Measurements from ENCODE around the gene RNF11.
A peak's percentile ranks its signal among the peaks of the same experiment; 100 is the strongest.

RNF11 gene

DNA sequence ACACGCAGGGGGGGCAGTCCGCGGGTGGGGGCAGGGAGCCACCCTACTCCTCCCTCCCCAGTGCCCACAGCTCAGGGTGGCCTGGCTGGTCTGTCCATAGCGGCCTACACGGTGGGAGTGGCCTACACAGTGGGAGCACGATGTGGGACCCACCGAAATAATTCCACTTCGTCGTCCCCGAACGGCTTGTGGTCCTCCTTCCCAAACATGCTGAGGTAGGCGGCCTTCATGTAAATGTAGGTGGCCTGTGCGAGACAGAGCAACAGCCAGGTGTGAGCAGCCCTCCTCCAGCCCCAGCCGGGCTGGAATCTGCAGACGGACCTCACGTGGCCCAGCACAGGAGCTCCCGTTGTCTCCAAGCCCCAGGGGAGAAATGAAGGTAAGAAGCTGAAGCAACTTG lies 59.9 kb downstream of the RNF11 start:
- peak; percentile 64 for DNase-seq (ENCODE audit: low read depth, low spot score)

DNA sequence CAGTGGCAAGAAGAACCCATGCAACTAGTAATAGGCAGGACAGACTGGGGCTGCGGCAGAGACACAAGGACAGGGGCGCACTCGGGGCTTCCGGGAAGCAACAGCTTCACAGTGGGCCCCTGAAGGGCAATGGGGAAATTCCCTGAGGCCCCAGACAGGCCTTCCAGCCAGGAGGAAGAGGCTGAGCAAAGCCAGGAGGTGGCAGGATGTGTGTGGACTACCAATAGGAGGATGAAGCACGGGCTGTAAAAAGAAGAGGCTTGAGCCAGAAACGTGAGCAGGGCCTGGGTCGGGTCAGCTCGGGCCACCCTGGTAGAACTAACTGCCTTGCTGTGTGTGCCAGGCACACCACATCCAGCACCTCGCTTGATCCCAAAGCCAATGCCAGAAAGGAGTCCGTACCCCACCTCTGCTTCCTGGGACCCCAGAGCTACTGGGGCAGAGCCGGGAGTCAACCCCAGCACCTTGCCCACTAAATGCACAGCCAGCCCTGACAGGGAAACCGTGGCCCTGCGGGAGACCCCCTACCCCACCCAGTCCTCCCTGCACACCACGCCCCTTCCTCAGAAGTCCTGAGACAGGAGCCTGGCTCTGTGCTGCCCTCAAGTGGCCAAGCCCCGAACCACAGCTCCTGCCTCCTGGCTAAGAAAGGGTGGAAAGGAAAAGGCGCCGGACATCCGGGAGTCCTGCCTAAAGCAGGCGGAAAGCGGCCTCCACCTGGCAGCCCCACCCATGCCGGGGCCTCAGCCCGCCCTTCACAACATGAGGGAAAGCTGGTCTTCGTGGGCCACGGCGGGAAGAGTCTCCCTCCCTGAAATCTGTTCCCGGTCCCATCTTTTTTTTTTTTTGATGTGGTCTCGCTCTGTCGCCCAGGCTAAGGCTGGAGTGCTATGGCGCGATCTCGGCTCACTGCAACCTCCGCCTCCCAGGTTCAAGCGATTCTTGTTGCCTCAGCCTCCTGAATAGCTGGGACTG lies 60.6 kb downstream of the RNF11 start:
- DNase-seq (ENCODE audit: low read depth, low spot score), result peak; percentile 98

- no peak for DNase-seq (ENCODE audit: low read depth, low spot score)
Measured at GRCh38 chr1:51297401-51298321, 61.6 kb downstream of the RNF11 start.

DNA sequence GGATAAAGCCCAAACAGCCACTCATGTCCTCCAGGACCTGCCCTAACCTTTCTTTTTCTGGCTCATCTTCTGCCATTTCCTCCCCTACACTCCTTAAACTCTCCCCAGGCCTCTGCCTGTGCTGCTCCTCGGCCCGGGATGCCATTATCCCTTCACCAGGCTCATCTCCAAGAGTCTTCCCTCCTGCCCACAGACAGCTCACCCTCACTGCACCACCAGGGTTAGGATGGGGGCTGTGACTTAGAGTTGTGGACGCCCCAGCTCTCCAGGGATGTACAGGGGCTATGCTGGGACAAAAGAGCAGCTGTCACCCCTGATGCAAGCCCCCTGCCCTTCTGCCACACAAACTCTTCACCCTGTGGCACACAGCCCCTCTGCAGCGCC lies 62.2 kb downstream of the RNF11 start:
- no peak for DNase-seq (ENCODE audit: low read depth, low spot score)

DNA sequence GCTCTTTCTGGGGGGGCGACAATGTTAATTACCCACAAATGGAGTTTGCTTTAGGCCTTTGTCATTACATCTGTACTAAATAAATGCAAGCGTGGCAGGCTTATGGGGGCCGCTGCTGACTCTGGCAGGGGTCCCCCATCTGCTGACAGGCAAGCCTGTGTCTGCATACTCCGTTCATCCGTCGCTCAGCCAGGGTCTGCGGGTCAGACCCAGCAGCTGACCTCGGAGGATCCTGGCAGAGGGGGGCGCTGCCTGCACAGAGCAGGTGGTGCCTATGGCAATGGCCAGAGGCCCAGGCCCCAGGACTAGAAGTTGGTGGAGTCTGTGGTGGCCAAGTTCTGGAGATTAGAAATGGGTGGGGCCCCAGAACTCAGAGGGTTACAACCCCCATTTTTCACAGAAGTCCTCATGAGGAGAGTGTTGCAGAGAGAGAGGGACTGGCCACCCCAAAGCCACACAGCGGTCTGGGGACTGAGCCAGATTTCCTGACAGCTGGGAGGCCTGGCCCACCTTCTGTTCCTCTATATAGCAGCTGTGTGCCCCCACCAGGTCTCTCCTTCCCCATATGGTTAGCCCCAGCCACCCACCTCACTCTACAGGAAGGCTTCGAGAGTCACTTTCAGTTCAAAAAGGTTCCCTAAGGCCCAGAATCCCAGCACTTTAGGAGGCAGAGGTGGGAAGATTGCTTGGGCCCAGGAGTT lies 63.3 kb downstream of the RNF11 start:
- no peak for DNase-seq (ENCODE audit: low read depth, low spot score)

- no peak for DNase-seq (ENCODE audit: low read depth, low spot score)
Measured at GRCh38 chr1:51299981-51300670, 64.1 kb downstream of the RNF11 start.

DNA sequence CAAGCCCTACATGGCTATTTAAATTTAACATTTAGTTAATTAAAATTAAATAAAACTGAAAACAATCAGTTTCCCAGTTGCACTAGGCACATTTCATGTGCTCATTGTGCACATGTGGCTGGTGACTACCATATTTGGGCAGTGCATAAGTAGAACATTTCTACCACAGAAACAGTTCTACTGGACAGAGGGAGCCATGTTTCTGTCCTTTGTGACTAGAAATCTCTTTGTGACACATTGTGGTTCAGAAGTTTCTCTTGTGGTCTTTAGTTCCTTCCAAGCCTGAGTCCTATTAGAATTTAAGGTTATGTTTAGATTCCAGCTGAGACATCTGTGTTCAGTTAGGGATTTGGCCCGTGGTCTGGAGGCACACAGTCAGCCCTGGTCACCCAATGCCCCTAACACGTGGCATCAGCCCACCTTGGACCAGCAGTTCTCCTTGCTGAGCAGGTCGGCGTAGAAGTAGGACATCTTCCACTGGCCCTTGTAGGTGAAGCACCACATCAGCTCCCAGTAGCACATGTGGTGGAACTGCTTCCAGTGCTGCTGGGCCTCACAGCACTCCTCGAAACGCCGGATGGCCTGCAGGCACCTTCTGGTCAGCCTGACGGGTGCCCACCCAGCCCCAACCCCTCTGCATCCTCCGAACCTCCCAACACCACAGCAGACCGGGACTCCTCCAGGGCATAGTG lies 65.2 kb downstream of the RNF11 start:
- DNase-seq (ENCODE audit: low read depth, low spot score), result no peak

GRCh38 chr1:51301844-51302162 lies 65.7 kb downstream of the RNF11 start:
- no peak for DNase-seq (ENCODE audit: low read depth, low spot score)

- no peak for DNase-seq (ENCODE audit: low read depth, low spot score)
Measured at GRCh38 chr1:51302270-51302669, 66.2 kb downstream of the RNF11 start.

DNA sequence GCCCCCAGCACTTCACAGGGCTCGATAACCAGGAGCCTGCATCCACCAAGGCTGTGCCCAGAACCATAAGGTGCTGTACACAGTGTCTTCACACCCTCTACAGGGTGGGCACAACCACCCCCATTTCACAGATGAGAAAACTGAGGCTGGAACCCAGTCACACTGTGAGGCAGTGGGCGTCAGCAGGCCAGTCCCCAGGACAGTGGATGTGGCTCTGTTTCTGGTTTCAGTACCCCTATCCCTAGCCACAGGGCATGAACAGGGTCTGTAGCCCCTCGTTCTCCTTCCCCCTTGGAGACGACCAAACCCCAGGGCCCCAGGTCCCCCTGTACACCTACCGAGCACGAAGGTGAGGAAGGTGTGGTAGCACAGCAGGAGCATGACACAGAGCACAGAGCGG lies 66.7 kb downstream of the RNF11 start:
- DNase-seq (ENCODE audit: low read depth, low spot score), result no peak

- DNase-seq (ENCODE audit: low read depth, low spot score), result no peak
Measured at GRCh38 chr1:51303315-51303714, 67.2 kb downstream of the RNF11 start.

DNA sequence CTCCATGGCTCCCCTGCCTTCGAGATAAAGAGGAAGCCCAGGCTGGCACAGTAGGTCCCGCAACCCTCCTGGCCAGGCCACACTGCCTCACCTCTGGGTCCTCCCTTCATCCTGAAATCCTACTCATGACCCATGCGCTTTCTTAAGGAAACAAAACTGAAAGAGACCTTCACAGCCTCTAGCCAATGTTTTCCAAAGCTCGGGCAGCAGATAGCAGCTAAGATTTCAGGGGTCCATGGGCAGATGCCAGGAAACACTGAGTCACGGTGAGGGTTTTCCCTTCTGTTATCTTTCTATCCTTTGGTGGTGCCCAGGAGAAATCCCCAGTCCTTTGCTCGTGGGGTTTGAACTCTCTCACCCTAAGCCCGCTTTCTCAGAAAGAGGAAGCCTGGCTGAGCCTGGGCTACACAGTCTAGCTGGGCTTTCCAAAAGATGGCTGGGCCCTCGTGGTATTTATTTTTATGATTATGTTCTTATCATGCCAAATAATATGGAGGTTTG lies 67.7 kb downstream of the RNF11 start:
- DNase-seq (ENCODE audit: low read depth, low spot score), result no peak

DNA sequence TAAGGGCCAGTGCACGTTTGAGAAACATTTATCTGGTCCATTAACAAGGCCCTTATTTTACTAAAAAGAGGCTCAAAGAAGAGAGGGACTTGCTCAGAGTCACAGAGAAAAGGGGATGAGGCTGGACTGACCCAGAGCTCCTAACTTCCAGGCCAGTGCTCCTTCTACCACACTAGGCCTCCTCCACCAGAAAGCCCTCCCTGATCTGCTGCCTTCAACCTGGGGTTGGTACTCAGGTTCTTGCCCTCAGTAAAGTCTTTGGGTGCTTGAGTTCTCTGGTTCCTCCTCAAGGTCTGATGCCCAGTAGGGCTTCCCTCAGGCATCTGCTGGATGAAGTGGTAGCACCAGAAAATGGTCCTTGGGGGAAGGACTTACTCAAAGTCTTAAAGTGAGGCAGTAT lies 68.3 kb downstream of the RNF11 start:
- DNase-seq (ENCODE audit: low read depth, low spot score), result no peak

GRCh38 chr1:51305371-51305823 lies 69.3 kb downstream of the RNF11 start:
- no peak for DNase-seq (ENCODE audit: low read depth, low spot score)

- DNase-seq (ENCODE audit: low read depth, low spot score), result no peak
Measured at GRCh38 chr1:51306950-51307349, 70.9 kb downstream of the RNF11 start.

GRCh38 chr1:51308636-51309035 lies 72.6 kb downstream of the RNF11 start:
- DNase-seq (ENCODE audit: low read depth, low spot score), result no peak

- DNase-seq (ENCODE audit: low read depth, low spot score), result peak; percentile 45
Measured at GRCh38 chr1:51309291-51309690, 73.2 kb downstream of the RNF11 start.

- DNase-seq (ENCODE audit: low read depth, low spot score), result no peak
Measured at GRCh38 chr1:51310871-51311613, 75.0 kb downstream of the RNF11 start.

DNA sequence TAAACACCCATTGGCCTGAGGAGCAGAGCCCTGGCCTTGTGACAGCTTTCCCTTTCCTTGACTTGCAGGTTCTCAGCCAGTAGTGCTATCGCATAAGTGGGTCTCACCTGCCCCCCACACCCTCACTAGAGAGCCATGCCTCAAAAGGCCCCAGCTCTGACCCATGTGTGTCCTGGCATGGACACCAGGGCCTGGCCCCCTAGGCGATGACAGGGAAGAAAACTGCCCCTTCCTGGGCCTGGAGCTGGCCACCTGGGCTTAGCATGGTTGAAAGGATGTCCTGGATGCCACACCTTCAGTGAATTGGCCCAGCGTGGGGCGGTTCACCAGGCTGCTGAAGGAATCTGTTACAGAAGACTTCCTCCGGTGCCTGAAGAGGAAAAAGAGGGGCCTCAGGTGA lies 75.8 kb downstream of the RNF11 start:
- no peak for DNase-seq (ENCODE audit: low read depth, low spot score)

- no peak for DNase-seq (ENCODE audit: low read depth, low spot score)
Measured at GRCh38 chr1:51312718-51313117, 76.6 kb downstream of the RNF11 start.
